Breast epithelium (tissue), 3 donors: Measurements from ENCODE around the gene C12orf42.

Experiments
- POLR2A ChIP-seq: fragments of 450-650 bp; IDR thresholded peaks from one replicate; pipeline ENCODE4 v1.6.1; 2016; ENCODE audit warnings: antibody characterized with exemption, mild to moderate bottlenecking, moderate library complexity
- POLR2AphosphoS5 ChIP-seq, 3 donors: sonication (generic); formaldehyde crosslinking; IDR thresholded peaks; one replicate each; pipeline ENCODE4 v1.6.1; 2017; ENCODE audit warnings: antibody characterized with exemption in 3 of 3
- TF ChIP-seq, protein P1 (sequence below), 3 donors: fragments of 450-650 bp; IDR thresholded peaks; one replicate each; pipeline ENCODE4 v1.5.1; 2016 to 2017; ENCODE audit warnings: antibody characterized with exemption in 3 of 3, mild to moderate bottlenecking in 3 of 3, moderate library complexity in 3 of 3

DNA sequence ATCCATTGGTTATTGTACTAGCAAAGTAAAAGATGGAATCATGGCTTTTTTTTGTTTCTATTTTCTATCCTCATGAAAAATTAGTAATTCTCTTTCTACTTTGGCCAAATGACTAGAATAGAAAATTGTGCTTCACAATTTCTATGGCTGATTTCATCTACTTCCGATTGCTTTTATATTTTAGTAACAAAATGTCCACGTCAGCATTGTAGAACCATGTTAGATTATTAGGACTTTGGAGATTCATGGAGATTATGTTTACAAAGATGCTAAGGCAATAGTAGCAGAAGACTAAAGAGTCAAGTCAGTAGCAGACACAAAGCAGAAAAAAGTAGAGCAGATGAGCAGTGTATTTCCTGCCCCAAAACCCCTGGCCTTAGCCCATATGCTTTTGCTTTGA is 113.6 kb downstream of the C12orf42 start:
- TF ChIP-seq, protein P1, sequence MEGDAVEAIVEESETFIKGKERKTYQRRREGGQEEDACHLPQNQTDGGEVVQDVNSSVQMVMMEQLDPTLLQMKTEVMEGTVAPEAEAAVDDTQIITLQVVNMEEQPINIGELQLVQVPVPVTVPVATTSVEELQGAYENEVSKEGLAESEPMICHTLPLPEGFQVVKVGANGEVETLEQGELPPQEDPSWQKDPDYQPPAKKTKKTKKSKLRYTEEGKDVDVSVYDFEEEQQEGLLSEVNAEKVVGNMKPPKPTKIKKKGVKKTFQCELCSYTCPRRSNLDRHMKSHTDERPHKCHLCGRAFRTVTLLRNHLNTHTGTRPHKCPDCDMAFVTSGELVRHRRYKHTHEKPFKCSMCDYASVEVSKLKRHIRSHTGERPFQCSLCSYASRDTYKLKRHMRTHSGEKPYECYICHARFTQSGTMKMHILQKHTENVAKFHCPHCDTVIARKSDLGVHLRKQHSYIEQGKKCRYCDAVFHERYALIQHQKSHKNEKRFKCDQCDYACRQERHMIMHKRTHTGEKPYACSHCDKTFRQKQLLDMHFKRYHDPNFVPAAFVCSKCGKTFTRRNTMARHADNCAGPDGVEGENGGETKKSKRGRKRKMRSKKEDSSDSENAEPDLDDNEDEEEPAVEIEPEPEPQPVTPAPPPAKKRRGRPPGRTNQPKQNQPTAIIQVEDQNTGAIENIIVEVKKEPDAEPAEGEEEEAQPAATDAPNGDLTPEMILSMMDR (IDR thresholded peaks at IDR 0.05), result no peak
- TF ChIP-seq POLR2A, result no peak
- TF ChIP-seq POLR2AphosphoS5 (IDR thresholded peaks at IDR 0.05), result no peak
